ENCODE measurements around the gene NKAIN1.
"Not testable (repeated sequence)": the region's sequence is repeated elsewhere in the genome, so short reads cannot be mapped to it uniquely, and the experiment has no call there.

The NKAIN1 gene

DNA sequence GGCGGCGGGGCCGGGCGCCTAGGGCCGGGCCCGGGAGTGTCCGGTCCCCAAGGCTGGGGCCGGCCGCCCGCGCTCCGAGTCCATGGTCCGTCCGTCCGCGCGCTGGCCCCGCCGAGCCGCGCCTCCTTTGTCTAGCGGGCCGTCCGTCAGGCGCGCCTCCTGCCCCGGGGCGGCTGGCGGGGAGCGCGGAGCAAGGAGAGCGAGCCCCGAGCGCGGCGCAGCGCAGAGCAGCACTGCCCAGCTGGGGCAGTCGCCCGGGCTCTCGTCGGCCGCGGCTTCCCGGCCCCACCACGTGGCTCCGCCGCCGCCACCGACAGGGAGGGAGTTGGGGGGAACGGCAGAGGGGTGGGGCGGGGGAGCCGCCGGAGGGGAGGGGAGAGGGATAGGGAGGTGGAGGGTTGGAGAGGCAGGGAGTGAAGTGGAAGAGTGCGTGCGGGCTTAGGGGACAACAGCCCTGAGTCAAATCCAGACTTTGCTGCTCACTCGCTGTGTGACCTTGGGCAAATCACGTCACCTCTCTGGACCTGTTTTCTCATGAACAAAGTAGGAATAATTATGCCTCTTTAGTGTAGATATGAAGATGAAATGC, at the start of gene NKAIN1:
TSS of gene NKAIN1 (minus strand) at position 235 of the 589 bp plus-strand sequence. CDS start 340 bp downstream, outside the sequence.
- Histone ChIP-seq H3K27ac (no peak within 1 kb of the TSS), H3K4me3 (peak within 1 kb of the TSS; percentile 64), H3K9ac (0 out of 2 replicates have a peak within 1 kb of the TSS, but pooled peaks have one; percentile 12), H4K20me1 (peaks cover 30% of the 10 kb centered on the region), H3K27me3 (peaks cover 59% of the 10 kb centered on the region), H3K9me3 (no peaks in the 10 kb centered on the region), H3K4me2 (peak within 1 kb of the TSS; percentile 76), H3K36me3 (no peaks in the 10 kb centered on the region), H3K4me1 (peaks cover 8% of the 10 kb centered on the region)
- no peak for TF ChIP-seq Cebpa-rat (IDR thresholded peaks at IDR 0.05)

DNA sequence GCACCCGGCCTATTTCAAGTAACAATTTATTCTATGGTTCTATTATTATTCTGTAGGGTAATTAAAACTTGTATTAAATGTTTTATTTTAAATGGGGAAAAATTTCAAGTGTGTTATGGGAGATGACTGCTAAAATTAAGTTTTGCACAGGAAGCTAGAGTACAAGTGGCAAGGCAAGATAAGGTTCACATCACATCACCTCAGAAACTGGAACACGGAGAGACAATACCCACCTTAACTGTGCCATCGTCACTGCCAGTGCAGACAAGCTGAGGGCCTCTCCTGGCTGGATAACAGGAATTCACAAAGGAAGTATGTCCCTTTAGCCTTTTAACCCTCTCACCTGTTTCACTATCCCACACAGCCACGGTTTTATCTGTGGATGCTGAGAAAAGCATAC, 49.3 kb upstream of the NKAIN1 start:
- Histone ChIP-seq H3K9ac (no peak overlapping the region), H3K4me3 (no peak overlapping the region), H3K9me3 (no peaks in the 10 kb centered on the region), H3K27ac (no peak overlapping the region), H3K36me3 (peaks cover 97% of the 10 kb centered on the region), H4K20me1 (peaks cover 12% of the 10 kb centered on the region; the same call in 1 of the 2 replicates), H3K4me1 (no peaks in the 10 kb centered on the region), H3K4me2 (no peak overlapping the region), H3K27me3 (no peaks in the 10 kb centered on the region)
- TF ChIP-seq Cebpa-rat (IDR thresholded peaks at IDR 0.05), result no peak

DNA sequence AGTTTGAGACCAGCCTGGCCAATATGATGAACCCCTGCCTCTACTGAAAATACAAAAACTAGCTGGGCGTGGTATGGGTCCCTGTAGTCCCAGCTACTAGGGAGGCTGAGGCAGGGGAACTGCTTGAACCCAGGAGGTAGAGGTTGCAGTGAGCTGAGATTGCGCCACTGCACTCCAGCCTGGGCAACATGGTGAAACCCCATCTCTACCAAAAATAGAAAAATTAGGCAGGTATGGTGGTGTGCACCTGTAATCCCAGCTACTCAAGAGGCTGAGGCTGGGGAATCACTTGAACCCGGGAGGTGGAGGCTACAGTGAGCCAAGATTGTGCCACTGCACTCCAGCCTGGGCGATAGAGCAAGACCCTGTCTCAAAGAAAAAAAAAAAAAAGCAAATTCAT, 48.1 kb upstream of the NKAIN1 start:
- H3K4me2 ChIP-seq, H3K9ac ChIP-seq, H3K27ac ChIP-seq, H3K4me1 ChIP-seq, H3K9me3 ChIP-seq, H3K27me3 ChIP-seq, H3K4me3 ChIP-seq: not testable (repeated sequence)
- H3K36me3 ChIP-seq, result peaks cover 97% of the 10 kb centered on the region
- H4K20me1 ChIP-seq, result peaks cover 12% of the 10 kb centered on the region; the same call in 1 of the 2 replicates

GRCh38 chr1:31282426-31282825, 42.7 kb upstream of the NKAIN1 start:
- Histone ChIP-seq H3K36me3 (peaks cover 98% of the 10 kb centered on the region), H4K20me1 (peaks cover 19% of the 10 kb centered on the region; the same call in 1 of the 2 replicates)
- H3K4me3 ChIP-seq, H3K4me1 ChIP-seq, H3K4me2 ChIP-seq, H3K9me3 ChIP-seq, H3K27ac ChIP-seq, H3K27me3 ChIP-seq, H3K9ac ChIP-seq: not testable (repeated sequence)

GRCh38 chr1:31273619-31274018, 33.9 kb upstream of the NKAIN1 start:
- no peak overlapping the region for H3K27ac ChIP-seq
- peaks cover 95% of the 10 kb centered on the region for H3K36me3 ChIP-seq
- no peaks in the 10 kb centered on the region for H3K27me3 ChIP-seq

DNA sequence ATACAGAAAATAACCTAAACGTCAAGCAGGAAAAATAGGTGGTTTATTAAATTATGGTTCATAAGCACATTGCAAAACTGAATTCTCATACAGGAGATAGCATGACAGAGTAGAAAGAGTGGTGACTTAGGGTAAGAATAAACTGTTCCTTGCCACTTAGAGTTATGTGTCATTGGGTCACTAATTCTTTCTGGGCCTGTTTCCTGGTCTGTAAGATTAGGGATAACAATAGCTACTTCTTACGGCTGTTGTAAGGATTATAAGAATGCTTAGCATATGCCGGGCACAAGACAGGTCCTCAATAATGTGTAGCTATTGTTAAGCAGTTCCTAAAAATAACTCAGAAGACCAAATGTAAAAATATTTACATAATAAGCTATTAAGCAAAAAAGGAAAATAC, 32.7 kb upstream of the NKAIN1 start:
- H3K27ac ChIP-seq, result no peak overlapping the region
- TF ChIP-seq Cebpa-rat (IDR thresholded peaks at IDR 0.05), result no peak
- H3K4me1 ChIP-seq, result no peaks in the 10 kb centered on the region
- no peaks in the 10 kb centered on the region for H3K9me3 ChIP-seq
- H3K36me3 ChIP-seq, result peaks cover 95% of the 10 kb centered on the region
- H3K4me3 ChIP-seq, result no peak overlapping the region
- peaks cover 50% of the 10 kb centered on the region for H4K20me1 ChIP-seq
- H3K9ac ChIP-seq, result no peak overlapping the region
- H3K4me2 ChIP-seq, result no peak overlapping the region
- H3K27me3 ChIP-seq, result no peaks in the 10 kb centered on the region

More at GRCh38 chr1:31273619-31274018, 33.9 kb upstream of the NKAIN1 start:
- Histone ChIP-seq H3K9ac (no peak overlapping the region), H3K4me3 (no peak overlapping the region), H3K4me2 (no peak overlapping the region), H3K4me1 (no peaks in the 10 kb centered on the region), H3K9me3 (no peaks in the 10 kb centered on the region), H4K20me1 (peaks cover 62% of the 10 kb centered on the region)
- TF ChIP-seq Cebpa-rat (IDR thresholded peaks at IDR 0.05), result no peak

GRCh38 chr1:31266547-31266946, 26.9 kb upstream of the NKAIN1 start:
- no peak for TF ChIP-seq Cebpa-rat (IDR thresholded peaks at IDR 0.05)
- peaks cover 18% of the 10 kb centered on the region; the same call in 1 of the 2 replicates for H4K20me1 ChIP-seq
- H3K27me3 ChIP-seq, result no peaks in the 10 kb centered on the region
- no peak overlapping the region for H3K27ac ChIP-seq
- H3K4me3 ChIP-seq, result no peak overlapping the region
- H3K4me1 ChIP-seq, result no peaks in the 10 kb centered on the region
- no peaks in the 10 kb centered on the region for H3K9me3 ChIP-seq
- H3K4me2 ChIP-seq, result no peak overlapping the region
- H3K36me3 ChIP-seq, result peaks cover 97% of the 10 kb centered on the region
- no peak overlapping the region for H3K9ac ChIP-seq

DNA sequence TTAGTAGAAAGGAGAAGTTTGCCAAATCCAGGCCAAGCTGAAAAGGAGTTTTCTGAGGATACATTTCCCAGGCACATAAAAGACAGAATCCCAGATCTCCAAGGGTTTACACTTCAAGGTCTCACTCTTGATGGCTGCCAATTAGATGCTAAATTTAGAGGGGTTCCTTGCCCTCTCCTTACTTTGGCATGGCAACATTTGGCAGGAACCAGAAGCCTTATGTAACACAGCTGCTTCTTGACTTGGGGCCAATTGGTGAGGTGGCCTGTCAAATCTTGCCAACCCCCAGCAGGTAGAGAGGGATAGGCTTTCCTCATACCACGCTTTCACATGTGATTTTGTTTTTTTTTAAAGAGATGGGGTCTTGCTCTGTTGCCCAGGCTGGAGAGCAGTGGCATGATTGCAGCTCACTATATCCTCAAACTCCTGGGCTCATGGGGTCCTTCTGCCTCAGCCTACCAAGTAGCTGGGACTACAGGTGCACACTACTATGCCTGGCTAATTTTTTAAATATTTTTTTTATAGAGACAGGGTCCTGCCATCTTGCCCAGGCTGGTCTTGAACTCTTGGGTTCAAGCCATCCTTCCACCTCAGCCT, 25.2 kb upstream of the NKAIN1 start:
- H3K4me2 ChIP-seq, result no peak overlapping the region
- TF ChIP-seq Cebpa-rat (IDR thresholded peaks at IDR 0.05), result no peak
- H3K27ac ChIP-seq, result no peak overlapping the region
- no peaks in the 10 kb centered on the region for H3K4me1 ChIP-seq
- no peaks in the 10 kb centered on the region for H3K27me3 ChIP-seq
- 0 out of 2 replicates have a peak, but pooled peaks cover 10% of the 10 kb centered on the region for H4K20me1 ChIP-seq
- no peak overlapping the region for H3K9ac ChIP-seq
- H3K9me3 ChIP-seq, result no peaks in the 10 kb centered on the region
- H3K36me3 ChIP-seq, result peaks cover 97% of the 10 kb centered on the region
- H3K4me3 ChIP-seq, result no peak overlapping the region

DNA sequence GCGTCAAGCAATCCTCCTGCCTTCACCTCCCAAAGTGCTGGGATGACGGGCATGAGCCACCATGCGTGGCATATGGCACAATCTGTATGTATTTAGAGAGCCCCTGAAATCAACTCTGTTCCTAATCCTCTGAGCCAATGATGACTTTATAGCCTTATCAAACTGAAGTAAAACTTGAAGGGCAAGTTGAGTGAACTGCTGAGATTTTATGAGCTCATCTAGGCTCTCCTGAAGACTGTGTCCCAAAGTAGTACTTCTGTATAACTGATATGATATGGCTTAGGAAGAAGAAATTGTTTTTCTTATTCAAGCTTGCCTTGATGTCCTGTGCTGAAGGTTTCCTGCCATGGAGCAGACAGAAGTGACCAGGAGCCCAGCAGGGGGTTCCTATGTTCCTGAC, 23.7 kb upstream of the NKAIN1 start:
- Histone ChIP-seq H3K4me2 (no peak overlapping the region), H4K20me1 (0 out of 2 replicates have a peak, but pooled peaks cover 10% of the 10 kb centered on the region), H3K36me3 (peaks cover 97% of the 10 kb centered on the region), H3K27ac (no peak overlapping the region), H3K4me3 (no peak overlapping the region), H3K9ac (no peak overlapping the region), H3K4me1 (no peaks in the 10 kb centered on the region), H3K9me3 (no peaks in the 10 kb centered on the region), H3K27me3 (no peaks in the 10 kb centered on the region)
- TF ChIP-seq Cebpa-rat (IDR thresholded peaks at IDR 0.05), result no peak

GRCh38 chr1:31262393-31262792, 22.7 kb upstream of the NKAIN1 start:
- H3K4me3 ChIP-seq, H3K9ac ChIP-seq, H3K27me3 ChIP-seq, H3K27ac ChIP-seq, H3K9me3 ChIP-seq, H3K4me2 ChIP-seq, H3K4me1 ChIP-seq: not testable (repeated sequence)
- Histone ChIP-seq H3K36me3 (peaks cover 98% of the 10 kb centered on the region), H4K20me1 (0 out of 2 replicates have a peak, but pooled peaks cover 10% of the 10 kb centered on the region)
